ENCODE measurements around the gene PMAIP1. TPM values are rescaled to one million over a fixed set of nuclear protein-coding genes. Genes with fewer than 3 reads are reported as not detected.
"Not testable (repeated sequence)": the region's sequence is repeated elsewhere in the genome, so short reads cannot be mapped to it uniquely, and the experiment has no call there.

Gene PMAIP1
- total RNA-seq, 1 donor from 2014 or later: 0.28 TPM

DNA sequence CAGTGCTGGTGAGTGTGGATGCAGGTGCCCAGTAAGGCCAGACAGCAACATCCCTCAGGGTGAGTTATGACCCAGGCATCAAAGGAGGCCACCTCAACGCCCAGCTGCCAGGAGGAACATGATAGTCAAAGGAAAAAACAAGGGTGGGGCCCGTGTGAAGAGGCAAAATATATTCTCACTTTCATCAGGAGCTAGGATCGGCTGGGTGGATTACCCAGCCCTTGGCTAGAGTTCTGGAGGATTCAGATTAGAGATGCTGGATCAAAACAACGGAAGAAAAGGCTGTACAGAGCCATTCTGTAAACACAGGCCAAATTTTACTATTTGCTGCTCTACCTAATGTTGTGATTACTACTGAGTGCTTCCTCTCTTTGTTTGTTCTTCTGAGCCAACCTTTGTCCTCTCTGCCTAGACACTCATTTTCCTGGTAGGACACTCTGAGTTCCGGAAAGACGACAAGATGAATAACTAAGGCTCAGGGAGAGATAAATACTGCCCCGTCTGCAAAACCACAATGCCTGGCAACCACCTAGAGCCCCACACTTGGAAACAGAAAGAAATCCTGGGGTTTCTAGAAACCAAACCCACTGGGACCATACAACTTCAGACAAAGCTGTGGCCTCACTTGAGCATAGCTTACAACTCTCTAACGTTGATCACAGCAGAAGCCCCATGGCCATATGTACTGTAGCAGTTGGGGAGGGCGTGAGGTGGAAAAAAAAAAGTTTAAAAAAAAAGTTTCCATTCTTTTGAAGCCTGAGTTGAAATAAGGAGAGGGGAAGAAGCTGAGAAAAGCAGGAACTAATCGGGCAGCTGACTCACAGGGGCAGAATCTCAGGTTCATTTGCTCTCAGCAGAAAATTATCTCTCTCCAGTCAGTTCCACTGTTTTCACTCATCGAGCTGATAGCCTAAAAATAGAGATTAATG, 17.8 kb upstream of the PMAIP1 start:
- DNase-seq (ENCODE audit: low spot score): no peak
- peak; percentile 94 for ATAC-seq

DNA sequence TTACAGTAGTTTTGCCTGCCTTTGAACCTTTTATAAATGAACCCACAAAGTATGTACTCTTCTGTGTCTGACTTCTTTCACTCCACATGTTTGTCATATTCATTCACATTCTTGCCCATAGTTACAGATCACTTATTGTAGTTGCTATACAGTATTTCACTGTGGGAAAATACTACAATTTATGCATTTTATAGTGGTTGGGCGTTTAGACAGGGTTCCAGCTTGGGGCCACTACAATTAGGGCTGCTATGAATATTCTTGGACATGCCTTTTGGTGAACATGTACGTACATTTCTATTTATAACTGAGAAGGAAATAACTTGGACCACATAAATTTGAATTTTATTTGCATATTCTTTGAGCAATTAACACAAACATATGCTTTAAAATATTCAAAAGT, 15.4 kb upstream of the PMAIP1 start:
- ATAC-seq: no peak
- DNase-seq (ENCODE audit: low spot score): no peak

- no peak for ATAC-seq
- no peak for DNase-seq (ENCODE audit: low spot score)
Observed at GRCh38 chr18:59885579-59886163, 14.1 kb upstream of the PMAIP1 start.

DNA sequence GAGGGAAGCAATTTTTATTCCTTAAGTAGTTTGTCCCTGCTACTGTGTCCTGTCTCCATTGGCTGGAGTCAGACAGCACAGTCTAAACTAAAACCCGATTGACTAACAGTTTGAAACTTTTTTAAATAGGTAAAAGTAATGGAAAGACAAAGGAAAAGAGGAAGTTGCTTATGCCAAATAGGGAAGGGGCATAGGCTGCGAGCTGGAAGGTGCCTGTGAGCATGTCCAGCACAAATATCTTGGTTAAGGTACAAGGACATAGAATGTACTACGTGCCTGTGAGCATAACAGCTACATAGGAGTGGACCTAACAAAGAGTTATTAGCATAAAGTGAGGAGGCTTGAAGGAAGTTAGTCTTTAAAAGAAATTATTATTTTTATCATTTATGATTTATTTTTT, 13.4 kb upstream of the PMAIP1 start:
- DNase-seq (ENCODE audit: low spot score); ATAC-seq: not testable (repeated sequence)

DNA sequence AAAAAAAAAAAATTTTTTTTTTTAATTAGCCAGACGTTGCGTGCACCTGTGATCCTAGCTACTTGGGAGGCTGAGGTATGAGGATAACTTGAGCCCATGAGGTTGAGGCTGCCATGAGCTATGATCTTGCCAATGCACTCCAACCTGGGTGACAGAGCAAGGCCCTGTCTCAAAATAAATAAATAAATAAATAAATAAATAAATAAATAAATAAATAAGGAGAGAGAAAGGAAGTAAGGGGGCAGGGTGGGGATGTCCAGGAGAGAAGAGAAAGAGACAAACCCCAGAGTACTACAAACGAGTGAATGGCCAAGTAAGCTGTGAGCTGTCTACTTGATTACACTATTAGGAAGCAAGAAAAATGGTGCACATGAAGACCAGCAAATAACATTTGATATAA, 7.7 kb upstream of the PMAIP1 start:
- ATAC-seq (no peak), DNase-seq (ENCODE audit: low spot score) (no peak)

GRCh38 chr18:59893971-59894370, 5.8 kb upstream of the PMAIP1 start:
- ATAC-seq (no peak), DNase-seq (ENCODE audit: low spot score) (no peak)

DNA sequence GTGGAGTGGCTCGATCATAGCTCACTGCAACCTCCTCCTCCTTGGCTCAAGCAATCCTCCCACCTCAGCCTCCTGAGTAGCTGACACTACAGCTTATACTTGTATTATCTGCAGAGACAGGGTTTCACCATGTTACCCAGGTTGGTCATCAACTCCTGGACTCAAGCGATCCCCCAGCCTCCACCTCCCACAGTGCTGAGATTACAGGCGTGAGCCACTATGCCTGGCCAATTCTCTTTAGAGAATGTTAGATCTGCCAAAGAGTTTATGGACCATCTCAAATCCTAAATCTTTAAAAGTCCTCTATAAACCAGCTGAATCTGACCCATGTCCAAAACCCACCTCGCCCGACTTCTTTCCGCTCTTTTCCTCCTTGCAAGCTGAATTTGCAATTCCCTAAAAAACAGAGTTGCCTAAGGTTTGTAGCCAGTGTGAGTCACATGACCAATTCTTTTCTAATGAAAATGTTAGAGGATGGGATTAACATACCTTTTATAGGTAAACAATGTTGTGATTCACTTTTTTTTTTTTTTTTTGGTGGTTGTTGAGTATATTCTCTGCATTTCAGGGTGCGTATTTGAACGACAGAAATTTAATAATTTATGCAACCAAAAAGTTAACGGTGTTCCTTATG, 2.4 kb upstream of the PMAIP1 start:
- ATAC-seq: no peak
- no peak for DNase-seq (ENCODE audit: low spot score)

DNA sequence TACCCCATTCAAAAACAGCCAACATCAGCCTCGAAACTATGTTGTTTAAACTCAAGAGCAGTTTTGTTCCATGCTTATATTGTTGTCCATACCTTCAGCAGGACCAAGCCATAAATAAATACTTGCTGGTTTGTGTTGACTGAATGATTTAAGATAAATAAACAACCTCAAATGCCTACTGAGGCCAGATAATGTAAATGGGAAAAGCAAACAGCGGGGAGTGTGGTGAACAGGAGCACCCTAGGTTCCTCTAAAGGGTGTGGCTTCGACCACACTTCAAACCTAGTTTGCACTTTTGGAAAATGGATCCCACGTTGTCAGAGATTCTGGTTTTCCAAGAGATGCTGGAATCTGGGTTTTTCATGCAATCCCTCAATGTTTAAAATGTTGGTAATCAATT, 1.7 kb upstream of the PMAIP1 start:
- DNase-seq (ENCODE audit: low spot score) (no peak), ATAC-seq (no peak)

DNA sequence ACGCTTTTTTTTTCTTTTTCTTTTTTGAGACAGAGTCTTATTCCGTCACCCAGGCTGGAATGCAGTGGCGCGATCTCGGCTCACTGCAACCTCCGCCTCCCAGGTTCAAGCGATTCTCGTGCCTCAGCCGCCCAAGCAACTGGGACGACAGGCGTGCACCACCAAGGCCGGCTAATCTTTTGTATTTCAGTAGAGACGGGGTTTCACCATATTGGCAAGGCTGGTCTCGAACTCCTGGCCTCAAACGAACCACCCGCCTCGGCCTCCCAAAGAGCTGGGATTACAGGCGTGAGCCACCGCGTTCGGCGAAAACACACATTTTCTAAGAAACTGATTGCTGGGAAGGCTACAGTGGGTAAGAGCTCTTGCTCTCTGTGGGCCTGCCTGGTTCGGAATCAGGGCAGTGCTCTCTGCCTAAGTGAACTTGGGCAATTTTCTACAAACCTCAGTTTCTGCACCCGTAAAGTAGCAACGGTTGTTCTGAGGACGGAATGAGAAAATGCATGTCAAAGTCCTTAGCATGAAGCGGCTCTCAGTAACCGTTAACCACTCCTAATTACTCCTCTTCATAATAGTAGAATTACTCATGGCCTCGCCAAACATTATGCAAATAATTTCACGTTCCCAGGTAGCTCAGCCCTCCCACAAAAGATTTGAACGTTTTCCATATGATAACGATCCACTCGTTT, 1.0 kb upstream of the PMAIP1 start:
- DNase-seq (ENCODE audit: low spot score) (peak; percentile 30), ATAC-seq (no peak)

GRCh38 chr18:59900222-59901128, 679 bp downstream of the PMAIP1 start:
- peak; percentile 50 for ATAC-seq
- DNase-seq (ENCODE audit: low spot score): no peak

- no peak for ATAC-seq
- DNase-seq (ENCODE audit: low spot score): no peak
Observed at GRCh38 chr18:59902131-59902992, 2.6 kb downstream of the PMAIP1 start.

DNA sequence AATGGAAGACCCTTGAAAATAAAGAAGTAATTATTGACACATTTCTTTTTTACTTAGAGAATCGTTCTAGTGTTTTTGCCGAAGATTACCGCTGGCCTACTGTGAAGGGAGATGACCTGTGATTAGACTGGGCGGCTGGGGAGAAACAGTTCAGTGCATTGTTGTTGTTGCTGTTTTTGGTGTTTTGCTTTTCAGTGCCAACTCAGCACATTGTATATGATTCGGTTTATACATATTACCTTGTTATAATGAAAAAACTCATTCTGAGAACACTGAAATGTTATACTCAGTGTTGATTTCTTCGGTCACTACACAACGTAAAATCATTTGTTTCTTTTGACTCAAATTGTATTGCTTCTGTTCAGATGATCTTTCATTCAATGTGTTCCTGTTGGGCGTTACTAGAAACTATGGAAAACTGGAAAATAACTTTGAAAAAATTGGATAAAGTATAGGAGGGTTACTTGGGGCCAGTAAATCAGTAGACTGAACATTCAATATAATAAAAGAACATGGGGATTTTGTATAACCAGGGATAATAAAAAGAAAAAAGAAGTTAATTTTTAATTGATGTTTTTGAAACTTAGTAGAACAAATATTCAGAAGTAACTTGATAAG, 3.3 kb downstream of the PMAIP1 start:
- no peak for ATAC-seq
- DNase-seq (ENCODE audit: low spot score): no peak

GRCh38 chr18:59904011-59904601, 4.3 kb downstream of the PMAIP1 start:
- ATAC-seq (no peak), DNase-seq (ENCODE audit: low spot score) (no peak)

DNA sequence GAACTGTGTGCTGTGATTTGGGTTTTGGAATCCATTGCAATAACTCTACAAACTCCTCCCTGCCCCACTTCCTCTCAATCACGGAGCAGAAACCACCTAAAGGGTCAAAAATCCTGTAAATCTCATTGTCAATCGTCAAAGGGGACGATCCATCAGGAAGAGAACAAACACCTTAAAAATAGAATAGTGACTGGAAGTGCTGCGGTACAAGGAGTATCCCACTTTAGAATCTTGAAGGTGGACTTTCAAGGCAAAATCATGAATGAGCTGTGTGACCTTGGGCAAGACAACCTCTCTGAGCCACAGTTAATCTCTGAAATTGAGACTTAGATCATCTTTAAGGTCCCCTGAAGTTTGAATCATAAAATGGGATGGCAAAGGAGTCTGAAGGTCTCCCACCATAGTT, 5.9 kb downstream of the PMAIP1 start:
- ATAC-seq: no peak
- no peak for DNase-seq (ENCODE audit: low spot score)

DNA sequence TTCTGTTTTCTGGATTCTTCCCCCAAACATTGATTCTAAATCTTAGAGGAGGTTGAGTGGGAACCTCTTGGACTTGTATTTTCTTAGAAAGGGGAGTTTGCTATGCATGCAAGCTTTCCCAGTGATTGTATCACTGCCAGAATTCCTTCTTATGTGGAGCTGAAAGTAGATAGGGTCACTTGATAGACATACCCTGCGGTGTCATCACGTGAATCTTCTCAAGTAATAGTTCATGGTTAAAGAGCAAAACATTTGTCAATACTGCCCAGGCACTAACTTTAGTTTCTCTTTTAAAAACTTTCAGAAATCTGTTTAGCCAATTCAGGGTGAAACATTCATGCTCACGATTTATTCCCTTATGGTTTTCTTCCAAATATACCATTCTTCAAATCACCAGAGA, 6.4 kb downstream of the PMAIP1 start:
- DNase-seq (ENCODE audit: low spot score) (no peak), ATAC-seq (no peak)

DNA sequence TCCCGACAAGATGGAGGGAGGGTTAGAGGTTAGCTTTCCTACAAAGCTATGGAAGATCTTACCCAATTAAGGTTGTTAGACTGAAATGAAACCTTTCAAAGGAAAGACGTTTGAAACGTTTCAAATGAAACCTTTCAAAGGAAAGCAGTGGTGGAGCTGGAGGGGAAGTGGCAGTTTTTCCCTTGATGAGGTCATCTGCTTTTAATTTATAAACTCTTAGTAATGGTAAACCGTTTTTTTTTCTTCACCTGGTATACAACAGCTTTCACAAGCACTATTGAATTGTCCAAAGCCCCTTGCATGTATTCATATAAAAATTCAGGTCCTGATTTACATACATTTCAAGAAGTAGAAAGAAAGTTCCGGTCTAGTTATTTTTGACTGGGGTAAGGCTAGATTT, 7.4 kb downstream of the PMAIP1 start:
- no peak for ATAC-seq
- DNase-seq (ENCODE audit: low spot score): no peak

DNA sequence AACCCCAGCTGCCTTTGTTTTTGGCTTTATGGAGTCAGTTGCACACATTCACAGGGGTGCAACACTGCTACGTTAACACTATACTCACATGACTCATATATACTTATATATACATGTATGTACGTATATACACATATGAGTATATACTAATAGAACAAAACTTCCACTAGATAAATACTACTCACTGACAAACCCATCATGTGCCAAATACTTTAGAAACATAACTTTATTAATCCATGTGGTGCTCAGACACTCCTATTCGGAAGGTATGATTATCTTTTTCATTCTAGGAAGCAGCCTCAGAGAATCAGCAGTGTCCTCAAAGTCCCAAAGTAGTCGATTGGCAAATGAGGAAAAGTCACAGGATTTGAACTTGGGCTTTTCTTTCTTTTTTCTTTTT, 7.9 kb downstream of the PMAIP1 start:
- DNase-seq (ENCODE audit: low spot score) (no peak), ATAC-seq (no peak)

GRCh38 chr18:59908799-59909198, 9.0 kb downstream of the PMAIP1 start:
- DNase-seq (ENCODE audit: low spot score) (no peak), ATAC-seq (no peak)
